HepG2 (cell line): ENCODE measurements around the gene TMEM116. TPM values are rescaled to one million over a fixed set of nuclear protein-coding genes. Genes with fewer than 3 reads are reported as not detected.
A peak's percentile ranks its signal among the peaks of the same experiment; 100 is the strongest.

Experiments used
- EP300 ChIP-seq, 3 experiments: sonication (generic) in 1 of 3; formaldehyde crosslinking in 1 of 3; IDR thresholded peaks; 2 replicates each; pipeline versions ENCODE4 v1.5.1 to v1.6.1; 2011 to 2020; ENCODE audit warnings: low read depth in 2 of 3, low read length in 2 of 3, borderline replicate concordance in 1 of 3, improper control_type of control experiment in 1 of 3, mild to moderate bottlenecking in 1 of 3, missing genetic modification reagents in 1 of 3, moderate library complexity in 1 of 3
- MAFF ChIP-seq: IDR thresholded peaks from 2 replicates; pipeline ENCODE4 v1.6.1; 2011; ENCODE audit warnings: low read depth, low read length, improper control_type of control experiment
- NFYB ChIP-seq: sonication (generic); formaldehyde crosslinking; IDR thresholded peaks from 2 replicates; pipeline ENCODE4 v1.4.0; 2020; ENCODE audit warnings: missing genetic modification reagents
- PCBP1 ChIP-seq: fragments of 200-400 bp; formaldehyde crosslinking; IDR thresholded peaks from 2 replicates; pipeline ENCODE4 v1.6.1; 2017; ENCODE audit warnings: mild to moderate bottlenecking, low read depth, low read length, borderline replicate concordance
- RFX3 ChIP-seq: IDR thresholded peaks from 2 replicates; pipeline ENCODE4 v1.6.1; 2016; ENCODE audit warnings: missing biosample characterization, missing genetic modification reagents
- RNF2 ChIP-seq: fragments of 450-650 bp; conservative IDR thresholded peaks from 2 replicates; pipeline ENCODE4 v1.6.1; 2016; ENCODE audit warnings: low read depth
- SP5 ChIP-seq: IDR thresholded peaks from 2 replicates; pipeline ENCODE4 v1.6.1; 2016; ENCODE audit warnings: low read depth, borderline replicate concordance
- TBX2 ChIP-seq: sonication (generic); formaldehyde crosslinking; IDR thresholded peaks from 2 replicates; pipeline ENCODE4 v1.5.0; 2020; ENCODE audit warnings: missing genetic modification reagents, mild to moderate bottlenecking, borderline replicate concordance
- TCF7 ChIP-seq: sonication (generic); IDR thresholded peaks from 2 replicates; pipeline ENCODE4 v1.6.1; 2016; ENCODE audit warnings: antibody characterized with exemption, low read depth
- TFDP2 ChIP-seq: sonication (generic); formaldehyde crosslinking; IDR thresholded peaks from 2 replicates; pipeline ENCODE4 v1.4.0; 2020; ENCODE audit warnings: missing genetic modification reagents
- THAP11 ChIP-seq: IDR thresholded peaks from 2 replicates; pipeline ENCODE4 v1.6.1; 2016; ENCODE audit warnings: missing biosample characterization, missing genetic modification reagents
- THAP7 ChIP-seq: sonication (generic); formaldehyde crosslinking; IDR thresholded peaks from 2 replicates; pipeline ENCODE4 v1.8.1; 2023; ENCODE audit warnings: mild to moderate bottlenecking, missing genetic modification reagents
- TOPORS ChIP-seq: sonication (generic); formaldehyde crosslinking; IDR thresholded peaks from 2 replicates; pipeline ENCODE4 v1.8.0; 2023; ENCODE audit warnings: mild to moderate bottlenecking, missing genetic modification reagents
- ZNF10 ChIP-seq: sonication (generic); formaldehyde crosslinking; IDR thresholded peaks from 2 replicates; pipeline ENCODE4 v1.4.0; 2020; ENCODE audit warnings: mild to moderate bottlenecking, low read depth, missing genetic modification reagents, borderline replicate concordance
- ZNF121 ChIP-seq: sonication (generic); formaldehyde crosslinking; IDR thresholded peaks from 2 replicates; pipeline ENCODE4 v1.5.0; 2020; ENCODE audit warnings: mild to moderate bottlenecking, missing genetic modification reagents
- ZNF253 ChIP-seq: sonication (generic); formaldehyde crosslinking; IDR thresholded peaks from 2 replicates; pipeline ENCODE4 v1.8.0; 2022; ENCODE audit warnings: mild to moderate bottlenecking, missing genetic modification reagents, borderline replicate concordance
- ZNF383 ChIP-seq: sonication (generic); formaldehyde crosslinking; IDR thresholded peaks from 2 replicates; pipeline ENCODE4 v1.4.0; 2020; ENCODE audit warnings: missing genetic modification reagents, mild to moderate bottlenecking, borderline replicate concordance
- ZNF543 ChIP-seq: sonication (generic); formaldehyde crosslinking; IDR thresholded peaks from 2 replicates; pipeline ENCODE4 v1.4.0; 2020; ENCODE audit warnings: mild to moderate bottlenecking, missing genetic modification reagents
- ZNF605 ChIP-seq: sonication (generic); formaldehyde crosslinking; IDR thresholded peaks from 2 replicates; pipeline ENCODE4 v1.8.0; 2022; ENCODE audit warnings: mild to moderate bottlenecking, missing genetic modification reagents
- ZNF703 ChIP-seq: sonication (generic); formaldehyde crosslinking; IDR thresholded peaks from 2 replicates; pipeline ENCODE4 v1.5.1; 2020; ENCODE audit warnings: missing genetic modification reagents, mild to moderate bottlenecking, moderate library complexity, borderline replicate concordance
- ZSCAN5A ChIP-seq: sonication (generic); formaldehyde crosslinking; IDR thresholded peaks from 2 replicates; pipeline ENCODE4 v1.8.0; 2022; ENCODE audit warnings: mild to moderate bottlenecking, missing genetic modification reagents, borderline replicate concordance
- polyA plus RNA-seq, 8 experiments: library from polyadenylated mRNA; depleted of rRNA in 3 of 8; stranded (reverse) in 7 of 8; unstranded in 1 of 8; fragments of >200 nt; fragmentation: Illumina TruSeq in 4 of 8; extraction: Trizol in 4 of 8; gene quantifications; 2 replicates each; pipeline versions ENCODE4 v1.2.1 to v1.2.3, GENCODE V29; 2011 to 2016; ENCODE audit warnings: low read depth in 4 of 8, missing spikeins in 1 of 8, mixed read lengths in 1 of 8; ENCODE audit not compliant: insufficient read depth in 1 of 8
- total RNA-seq, 5 experiments: library from RNA; depleted of rRNA; stranded (reverse); fragments of >200 nt; fragmentation: Illumina TruSeq; extraction: Trizol; gene quantifications; 2 replicates each; pipeline ENCODE4 v1.2.3, GENCODE V29; 2016; ENCODE audit warnings: low read depth in 1 of 5
- TF ChIP-seq, protein P1 (sequence below): sonication (generic); formaldehyde crosslinking; IDR thresholded peaks from 2 replicates; pipeline ENCODE4 v1.4.0; 2020; ENCODE audit warnings: mild to moderate bottlenecking, missing genetic modification reagents
- TF ChIP-seq, protein P2 (sequence below): conservative IDR thresholded peaks from 2 replicates; pipeline ENCODE4 v1.6.1; 2018; ENCODE audit warnings: missing genetic modification reagents
- TF ChIP-seq, protein P3 (sequence below): sonication (generic); formaldehyde crosslinking; IDR thresholded peaks from 2 replicates; pipeline ENCODE4 v1.4.0; 2020; ENCODE audit warnings: mild to moderate bottlenecking, missing genetic modification reagents

Gene TMEM116
- total and polyA plus RNA-seq, 2 of the 13 experiments (the other 11 are each of a cell fraction or from before 2014, with no cell fraction given), result 14.0 to 17.8 TPM

- no peak for TF ChIP-seq ZNF383 (CRISPR knock-in tag)
- no peak for TF ChIP-seq ZNF253 (CRISPR knock-in tag)
- TF ChIP-seq ZNF605, result peak; percentile 78
- no peak for TF ChIP-seq MAFF
- TF ChIP-seq ZNF121 (CRISPR knock-in tag), result no peak
- TF ChIP-seq EP300 (IDR thresholded peaks at IDR 0.05; ENCODE audit: low read depth in 2 of 2, low read length in 2 of 2), result no peak
- peak; percentile 45; the same call in 1 of the 2 replicates for TF ChIP-seq EP300 (CRISPR knock-in tag; IDR thresholded peaks at IDR 0.05; ENCODE audit: borderline replicate concordance)
- TF ChIP-seq NFYB (CRISPR knock-in tag), result peak; percentile 64
- TF ChIP-seq, protein P1, sequence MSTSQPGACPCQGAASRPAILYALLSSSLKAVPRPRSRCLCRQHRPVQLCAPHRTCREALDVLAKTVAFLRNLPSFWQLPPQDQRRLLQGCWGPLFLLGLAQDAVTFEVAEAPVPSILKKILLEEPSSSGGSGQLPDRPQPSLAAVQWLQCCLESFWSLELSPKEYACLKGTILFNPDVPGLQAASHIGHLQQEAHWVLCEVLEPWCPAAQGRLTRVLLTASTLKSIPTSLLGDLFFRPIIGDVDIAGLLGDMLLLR (CRISPR knock-in tag), result no peak
- TF ChIP-seq ZNF543 (CRISPR knock-in tag), result peak; percentile 46; the same call in 1 of the 2 replicates
- peak; percentile 99 for TF ChIP-seq TFDP2 (CRISPR knock-in tag)
- no peak for TF ChIP-seq RFX3 (CRISPR knock-in tag)
- peak; percentile 73; the same call in 1 of the 2 replicates for TF ChIP-seq TBX2 (CRISPR knock-in tag)
- TF ChIP-seq SP5, result peak; percentile 70; the same call in 1 of the 2 replicates
- TF ChIP-seq, protein P2, sequence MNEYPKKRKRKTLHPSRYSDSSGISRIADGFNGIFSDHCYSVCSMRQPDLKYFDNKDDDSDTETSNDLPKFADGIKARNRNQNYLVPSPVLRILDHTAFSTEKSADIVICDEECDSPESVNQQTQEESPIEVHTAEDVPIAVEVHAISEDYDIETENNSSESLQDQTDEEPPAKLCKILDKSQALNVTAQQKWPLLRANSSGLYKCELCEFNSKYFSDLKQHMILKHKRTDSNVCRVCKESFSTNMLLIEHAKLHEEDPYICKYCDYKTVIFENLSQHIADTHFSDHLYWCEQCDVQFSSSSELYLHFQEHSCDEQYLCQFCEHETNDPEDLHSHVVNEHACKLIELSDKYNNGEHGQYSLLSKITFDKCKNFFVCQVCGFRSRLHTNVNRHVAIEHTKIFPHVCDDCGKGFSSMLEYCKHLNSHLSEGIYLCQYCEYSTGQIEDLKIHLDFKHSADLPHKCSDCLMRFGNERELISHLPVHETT (CRISPR knock-in tag), result no peak; the same call in none of the 2 replicates
- TF ChIP-seq, protein P3, sequence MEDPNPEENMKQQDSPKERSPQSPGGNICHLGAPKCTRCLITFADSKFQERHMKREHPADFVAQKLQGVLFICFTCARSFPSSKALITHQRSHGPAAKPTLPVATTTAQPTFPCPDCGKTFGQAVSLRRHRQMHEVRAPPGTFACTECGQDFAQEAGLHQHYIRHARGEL, result no peak
- peak; percentile 96 for TF ChIP-seq TOPORS (CRISPR knock-in tag)
- TF ChIP-seq TCF7, result no peak
- TF ChIP-seq PCBP1, result no peak
- no peak for TF ChIP-seq ZNF10 (CRISPR knock-in tag)
- TF ChIP-seq ZSCAN5A, result peak; percentile 92
- no peak; the same call in 1 of the 2 replicates for TF ChIP-seq THAP7 (CRISPR knock-in tag)
- no peak for TF ChIP-seq ZNF703 (CRISPR knock-in tag)
- TF ChIP-seq RNF2, result peak; percentile 93
- peak; percentile 81 for TF ChIP-seq THAP11 (CRISPR knock-in tag)
These were observed at the start of gene TMEM116, which contains the start of gene ERP29 (continued) for GRCh38 chr12:112012775-112013600.
